Suppressor macrophage (primary cell): ENCODE data around the gene WDR91.
"Not testable (repeated sequence)": the region's sequence is repeated elsewhere in the genome, so short reads cannot be mapped to it uniquely, and the experiment has no call there.

Experiments
- DNase-seq, 4 experiments: peaks; one replicate each; pipeline ENCODE4 v3.0.0-alpha.2; 2020 to 2022

WDR91 gene

DNA sequence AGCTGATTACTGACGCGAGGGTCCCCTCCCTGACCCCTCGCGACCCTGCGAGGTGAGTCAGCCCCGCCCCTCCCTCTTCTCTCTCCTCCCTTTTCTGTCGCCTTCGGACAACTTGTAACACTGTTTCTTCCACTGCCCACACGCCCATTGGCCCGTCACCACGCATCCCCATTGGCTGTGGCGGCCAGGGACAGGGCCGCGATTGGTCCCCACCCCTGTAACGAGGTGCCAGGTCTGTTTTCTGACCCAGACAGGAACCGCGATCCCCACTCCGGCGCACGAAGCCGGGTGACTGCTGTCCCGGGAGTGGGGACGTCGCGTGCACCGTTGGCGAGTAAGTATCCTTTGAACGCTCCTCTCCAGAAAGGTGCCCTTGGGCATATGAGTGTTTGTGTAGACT lies 22.2 kb upstream of the WDR91 start, which contains the start of gene STRA8:
Gene STRA8 (plus strand): TSS at position 269 of the 400 bp plus-strand sequence. CDS start 6,687 bp downstream, outside the sequence.
- DNase-seq = no peak

- no peak for DNase-seq
Measured at GRCh38 chr7:135232720-135233119, 21.4 kb upstream of the WDR91 start.

DNA sequence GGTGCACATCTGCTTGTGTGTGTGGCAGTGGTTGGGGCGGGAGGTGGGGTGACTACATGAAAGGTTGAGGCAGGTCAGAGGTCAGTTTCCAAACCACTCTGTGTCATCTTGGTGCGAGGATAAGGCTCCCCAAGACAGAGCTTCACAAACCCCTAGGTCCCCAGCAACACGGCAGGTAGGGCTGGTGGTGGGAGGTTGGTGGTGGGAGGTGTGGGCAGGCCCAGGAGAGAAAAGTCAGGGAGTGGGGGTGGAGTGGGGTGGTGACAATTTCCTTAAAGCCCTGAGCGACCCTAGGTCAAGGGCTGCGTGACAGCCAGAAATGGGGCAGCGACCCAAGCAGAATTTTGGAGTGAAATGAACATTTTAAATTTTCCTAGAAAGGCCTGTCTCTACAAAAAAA lies 20.8 kb upstream of the WDR91 start:
- no peak for DNase-seq

- DNase-seq = no peak
Measured at GRCh38 chr7:135231686-135232085, 20.4 kb upstream of the WDR91 start.

DNA sequence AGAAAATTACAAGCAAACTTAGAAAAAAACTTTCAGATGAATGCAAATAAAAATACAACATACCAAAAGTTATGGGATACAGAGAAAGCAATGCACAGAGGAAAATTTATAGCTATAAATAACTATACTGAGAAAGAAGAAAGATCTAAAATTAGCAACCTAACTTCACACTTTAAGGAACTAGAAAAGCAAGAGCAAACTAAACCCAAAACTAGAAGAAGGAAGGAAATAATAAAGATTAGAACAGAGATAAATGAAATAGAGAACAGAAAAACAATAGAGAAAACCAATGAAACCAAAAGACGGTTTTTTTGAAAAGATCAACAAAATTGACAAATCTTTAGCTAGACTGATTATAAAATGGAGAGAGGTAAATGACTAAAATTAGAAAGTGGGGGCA lies 12.7 kb upstream of the WDR91 start:
- DNase-seq = peak in 2 of 4 experiments; percentile 44 to 57

GRCh38 chr7:135217645-135218509 lies 6.6 kb upstream of the WDR91 start:
- DNase-seq = no peak

DNA sequence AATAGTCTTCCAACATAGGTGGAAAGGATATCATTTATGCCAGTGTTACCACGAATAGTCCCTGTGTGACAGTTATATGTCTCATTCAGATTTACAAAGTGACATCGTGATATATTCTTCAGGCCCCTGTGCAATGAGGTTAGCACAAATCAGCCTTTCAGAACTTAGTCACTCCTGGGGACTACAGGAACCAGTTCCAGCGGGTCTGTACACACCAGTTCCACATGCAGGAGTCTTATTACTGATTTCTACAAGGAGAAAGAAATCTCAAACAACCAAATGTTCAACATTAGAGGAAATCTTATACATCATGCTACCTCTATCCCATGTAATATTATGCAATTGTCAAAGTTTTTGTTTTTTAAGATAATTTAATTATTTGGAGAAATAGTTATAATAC lies 4.4 kb upstream of the WDR91 start:
- DNase-seq = no peak

GRCh38 chr7:135215180-135215579 lies 3.9 kb upstream of the WDR91 start:
- DNase-seq = no peak

- DNase-seq = no peak
Measured at GRCh38 chr7:135213831-135214230, 2.5 kb upstream of the WDR91 start.

GRCh38 chr7:135211946-135212685 lies 790 bp upstream of the WDR91 start:
- not testable (repeated sequence) for DNase-seq

DNA sequence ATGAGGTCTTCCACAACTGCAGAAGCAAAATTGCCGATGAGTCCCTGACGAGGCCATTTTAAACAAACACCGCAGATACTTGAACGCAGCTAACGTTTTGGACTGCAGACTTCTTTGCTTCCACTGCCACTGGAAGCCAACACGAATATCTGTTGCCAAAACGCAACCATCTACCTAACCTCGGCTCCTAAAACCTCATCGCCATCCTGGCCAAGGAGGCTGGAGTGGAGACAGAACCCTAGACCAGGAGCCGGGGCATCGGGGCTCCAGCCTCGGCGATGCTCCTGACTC lies 493 bp downstream of the WDR91 start:
- peak in 1 of 4 experiments; percentile 52 for DNase-seq

DNA sequence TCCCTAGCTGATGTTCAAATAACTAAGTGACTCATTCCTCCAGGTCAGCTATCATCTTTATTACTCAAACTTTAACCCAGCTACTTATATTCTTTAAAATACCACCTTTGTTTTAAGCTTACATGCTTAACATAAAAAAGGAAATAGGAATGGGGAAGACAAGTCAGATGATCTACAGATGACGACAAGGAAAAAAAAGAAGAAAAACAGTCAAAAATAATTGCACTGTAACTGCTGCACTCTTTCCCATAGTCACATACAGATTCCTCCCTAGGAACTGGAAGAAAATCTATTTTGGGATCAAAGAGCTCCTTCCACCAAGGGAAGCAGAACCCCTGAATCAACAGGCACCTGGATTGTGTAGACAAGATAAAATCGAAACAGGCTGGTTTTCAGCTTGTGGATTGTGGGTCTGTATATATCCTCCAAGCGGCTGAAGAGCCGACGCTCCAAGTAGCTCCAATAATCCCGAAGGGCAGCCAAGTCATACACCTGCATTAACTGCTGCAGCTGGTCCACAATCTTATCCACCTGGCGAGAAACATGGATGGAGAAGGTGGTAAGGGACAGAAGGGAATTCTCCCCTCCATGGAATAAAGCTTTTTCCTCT lies 2.0 kb downstream of the WDR91 start:
- DNase-seq = peak; percentile 30 to 81 (median 60)

DNA sequence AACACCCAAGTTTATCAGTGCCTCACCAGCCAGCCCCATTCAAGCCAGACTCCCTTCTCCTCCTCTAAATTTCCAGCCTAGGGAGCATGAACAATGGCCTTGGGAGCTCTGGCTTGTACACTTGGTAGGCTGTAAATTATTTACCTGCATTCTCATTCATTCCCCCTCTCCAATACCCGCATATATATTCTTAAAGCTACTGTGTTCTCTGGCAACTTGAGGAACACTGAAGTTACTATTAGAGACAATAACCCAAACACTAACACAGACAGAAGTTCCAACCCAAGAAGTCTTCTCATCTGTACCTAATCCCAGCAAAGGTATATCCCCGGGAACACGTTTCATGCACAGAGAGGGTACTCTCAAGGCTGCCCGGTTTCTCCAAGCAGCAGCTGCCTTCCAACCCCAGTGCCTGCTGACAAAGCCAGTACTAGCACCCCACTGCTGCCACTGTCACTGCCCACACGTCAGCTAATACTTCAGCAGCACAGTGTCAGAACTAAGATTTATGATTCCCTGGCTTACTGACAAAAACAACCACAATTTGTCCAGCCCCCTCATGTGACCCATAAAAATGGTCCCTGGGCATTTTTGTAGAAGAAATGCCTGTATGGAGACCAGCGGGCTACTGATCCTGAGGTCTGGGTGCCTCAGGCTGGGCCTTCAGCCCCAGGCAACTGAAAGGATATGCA lies 3.1 kb downstream of the WDR91 start:
- peak; percentile 63 to 80 (median 72) for DNase-seq

DNA sequence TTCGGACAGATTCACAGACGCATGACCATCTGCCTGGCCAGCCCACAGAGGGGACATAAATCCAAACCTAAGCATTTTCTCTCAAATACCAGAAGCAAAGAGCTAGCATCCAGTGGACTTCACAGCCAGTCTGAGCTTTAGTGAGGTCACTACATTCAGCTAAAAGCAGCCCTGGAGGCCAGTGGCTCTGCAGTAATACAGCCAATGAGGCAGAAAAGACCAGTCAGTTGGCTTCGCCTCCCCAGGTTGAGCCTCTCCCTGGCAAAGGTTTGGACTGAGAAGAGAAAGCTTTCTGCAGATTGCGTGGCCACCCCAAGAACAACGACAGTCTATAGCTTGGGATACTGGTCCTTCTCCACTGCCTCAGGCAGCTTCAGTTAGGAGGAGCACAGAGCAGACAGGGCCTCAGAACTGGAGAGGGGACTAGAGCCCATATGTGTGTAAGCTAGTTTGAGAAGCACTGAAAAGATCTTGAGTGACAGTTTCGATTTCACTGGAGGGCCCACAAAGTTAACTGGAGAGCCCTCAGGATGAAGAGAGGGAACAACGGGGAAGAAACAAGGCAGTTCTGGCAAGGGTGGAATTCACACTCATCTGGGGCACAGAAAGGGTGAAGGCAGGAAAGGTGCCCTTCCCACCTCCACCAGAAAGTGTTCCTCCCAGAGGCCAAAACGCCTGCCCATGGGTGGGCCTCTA lies 3.8 kb downstream of the WDR91 start:
- DNase-seq = peak in 3 of 4 experiments; percentile 15 to 27 (median 18)

- DNase-seq = peak; percentile 40 to 73 (median 51)
Measured at GRCh38 chr7:135206941-135207391, 4.4 kb downstream of the WDR91 start.

- no peak for DNase-seq
Measured at GRCh38 chr7:135205850-135206249, 5.5 kb downstream of the WDR91 start.

DNA sequence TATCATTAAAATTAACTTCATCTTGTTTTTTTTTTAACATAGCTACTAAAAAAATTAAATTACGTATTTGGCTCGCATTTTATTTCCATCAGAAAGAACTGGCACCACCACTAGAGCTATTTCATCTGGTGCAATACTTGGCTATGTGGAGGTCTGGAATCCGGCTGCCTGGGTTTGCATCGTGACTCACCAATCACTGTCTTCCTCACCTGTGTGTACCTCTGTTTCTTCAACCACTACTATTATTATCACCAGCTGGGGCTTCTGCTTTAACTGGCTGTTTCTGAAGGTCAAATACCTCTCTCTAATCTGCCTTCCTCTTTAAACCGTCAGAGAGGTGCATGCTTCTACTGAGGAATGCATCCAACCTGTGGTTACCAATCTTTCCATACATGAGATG lies 6.5 kb downstream of the WDR91 start:
- DNase-seq = no peak

DNA sequence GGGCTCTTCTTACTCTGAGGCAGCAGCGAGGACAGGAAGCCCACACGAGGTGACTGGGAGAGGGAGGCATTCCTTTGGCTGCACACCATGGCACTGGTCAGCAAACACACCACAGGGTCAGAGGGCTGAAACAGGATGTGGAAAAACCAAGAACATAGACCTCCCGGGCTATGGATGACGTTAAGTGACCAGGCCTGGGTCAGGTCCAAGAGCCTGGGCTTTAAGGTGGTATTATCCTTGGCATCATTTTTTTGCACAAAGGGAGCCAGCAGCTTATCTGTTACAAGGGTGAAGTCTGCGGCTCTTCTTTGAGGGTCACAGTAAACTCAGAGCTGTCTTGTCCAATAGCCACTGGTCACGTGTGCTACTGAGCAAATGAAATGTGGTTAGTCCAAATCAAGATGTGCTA lies 7.0 kb downstream of the WDR91 start:
- no peak for DNase-seq

DNA sequence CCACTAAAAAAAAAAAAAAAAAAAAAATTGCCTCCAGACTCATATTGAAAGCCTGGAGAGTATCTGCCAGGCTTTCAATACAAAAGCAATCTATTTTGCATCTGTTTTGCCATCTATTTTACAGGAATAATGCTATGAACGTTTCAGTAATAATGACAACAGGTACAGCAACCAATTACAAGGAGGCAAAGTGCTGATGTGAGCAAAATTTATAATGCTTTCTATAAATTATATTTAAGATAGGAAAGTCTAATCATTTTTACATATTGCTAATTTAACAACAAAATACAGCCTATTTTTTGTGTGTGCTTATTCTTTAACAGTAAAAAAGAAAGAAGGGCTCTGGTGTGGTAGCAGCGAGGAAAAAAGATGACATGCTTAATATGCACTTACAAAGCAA lies 10.0 kb downstream of the WDR91 start:
- DNase-seq = no peak

- no peak for DNase-seq
Measured at GRCh38 chr7:135200821-135201331, 10.4 kb downstream of the WDR91 start.

GRCh38 chr7:135199439-135199838 lies 11.9 kb downstream of the WDR91 start:
- no peak for DNase-seq
